ENCODE results near the gene SLIT3. TPM values are rescaled to one million over a fixed set of nuclear protein-coding genes. Genes with fewer than 3 reads are reported as not detected.

Gene SLIT3
- total and polyA plus RNA-seq, 8 donors, result 1.2 to 24.5 (median 8.6) TPM

DNA sequence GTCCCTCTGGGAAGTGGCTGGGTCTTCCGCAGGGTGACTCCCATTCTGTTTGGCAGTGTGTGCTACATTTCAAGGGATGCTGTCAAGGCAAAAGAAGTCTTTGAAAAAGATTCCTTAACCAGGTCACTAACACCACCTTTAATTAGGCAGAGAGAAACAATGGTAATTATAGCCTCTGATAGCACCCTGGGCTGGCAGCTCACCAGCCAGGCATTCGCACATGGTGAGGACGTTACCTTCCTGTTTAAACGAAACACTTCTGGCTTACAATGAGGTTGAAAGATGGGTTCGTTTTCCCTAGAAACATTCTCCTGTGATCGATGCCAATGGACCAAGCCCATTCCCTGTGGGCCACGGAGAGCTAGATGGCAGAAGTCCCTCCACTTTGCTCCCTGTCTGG, 491.7 kb downstream of the SLIT3 start:
- Histone ChIP-seq H3K27me3 (no peaks in the 10 kb centered on the region), H3K36me3 (peaks cover 0 to 6% (median 0%) of the 10 kb centered on the region in 4 donors), H3K4me1 (no peaks in the 10 kb centered on the region), H3K27ac (no peak overlapping the region), H3K9me3 (no peaks in the 10 kb centered on the region), H3K4me3 (no peak overlapping the region)
- no peak for TF ChIP-seq POLR2AphosphoS5 (IDR thresholded peaks at IDR 0.05)
- TF ChIP-seq EP300 (IDR thresholded peaks at IDR 0.05), result no peak
- no peak for TF ChIP-seq POLR2A (IDR thresholded peaks at IDR 0.05)
- TF ChIP-seq, protein P1, sequence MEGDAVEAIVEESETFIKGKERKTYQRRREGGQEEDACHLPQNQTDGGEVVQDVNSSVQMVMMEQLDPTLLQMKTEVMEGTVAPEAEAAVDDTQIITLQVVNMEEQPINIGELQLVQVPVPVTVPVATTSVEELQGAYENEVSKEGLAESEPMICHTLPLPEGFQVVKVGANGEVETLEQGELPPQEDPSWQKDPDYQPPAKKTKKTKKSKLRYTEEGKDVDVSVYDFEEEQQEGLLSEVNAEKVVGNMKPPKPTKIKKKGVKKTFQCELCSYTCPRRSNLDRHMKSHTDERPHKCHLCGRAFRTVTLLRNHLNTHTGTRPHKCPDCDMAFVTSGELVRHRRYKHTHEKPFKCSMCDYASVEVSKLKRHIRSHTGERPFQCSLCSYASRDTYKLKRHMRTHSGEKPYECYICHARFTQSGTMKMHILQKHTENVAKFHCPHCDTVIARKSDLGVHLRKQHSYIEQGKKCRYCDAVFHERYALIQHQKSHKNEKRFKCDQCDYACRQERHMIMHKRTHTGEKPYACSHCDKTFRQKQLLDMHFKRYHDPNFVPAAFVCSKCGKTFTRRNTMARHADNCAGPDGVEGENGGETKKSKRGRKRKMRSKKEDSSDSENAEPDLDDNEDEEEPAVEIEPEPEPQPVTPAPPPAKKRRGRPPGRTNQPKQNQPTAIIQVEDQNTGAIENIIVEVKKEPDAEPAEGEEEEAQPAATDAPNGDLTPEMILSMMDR (IDR thresholded peaks at IDR 0.05), result no peak
- intact Hi-C loops (cut with DNase I; ENCODE audit: low total_unique reads), result no loop called here
- DNase-seq, result no peak
- WGBS, 5 donors, result 71 to 77% (median 74%) methylated on average over 7 of the region's 7 CpGs

DNA sequence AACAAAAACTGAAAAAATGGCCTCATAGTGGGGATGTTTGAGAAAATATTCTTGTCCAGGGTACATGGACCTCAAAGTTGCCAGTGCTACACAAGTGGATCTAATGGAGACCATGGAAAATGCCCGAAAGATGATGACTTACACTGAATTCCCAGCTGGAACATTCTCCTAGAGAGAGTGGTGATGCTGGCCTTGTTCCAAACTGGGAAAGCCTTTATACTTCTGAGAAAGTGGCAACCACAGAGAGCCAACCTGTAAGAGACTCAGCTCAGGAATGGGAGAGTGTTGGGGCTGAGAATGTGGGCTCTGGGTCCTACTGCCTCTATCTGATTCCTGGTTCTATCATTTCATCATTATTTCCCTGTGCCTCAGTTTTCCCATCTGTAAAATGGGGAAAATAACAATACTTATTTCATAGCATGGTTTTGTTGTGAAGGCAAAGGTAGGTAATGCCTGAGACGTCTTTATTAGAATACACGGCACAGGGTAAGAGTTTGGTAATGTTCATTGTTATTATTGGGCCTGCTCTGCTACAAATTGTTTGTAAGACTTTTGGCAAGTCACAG, 492.8 kb downstream of the SLIT3 start:
- TF ChIP-seq POLR2AphosphoS5 (IDR thresholded peaks at IDR 0.05) (no peak), EP300 (IDR thresholded peaks at IDR 0.05) (no peak), POLR2A (IDR thresholded peaks at IDR 0.05) (no peak)
- TF ChIP-seq, protein P1 (IDR thresholded peaks at IDR 0.05), result no peak
- H3K4me1 ChIP-seq, result no peaks in the 10 kb centered on the region

DNA sequence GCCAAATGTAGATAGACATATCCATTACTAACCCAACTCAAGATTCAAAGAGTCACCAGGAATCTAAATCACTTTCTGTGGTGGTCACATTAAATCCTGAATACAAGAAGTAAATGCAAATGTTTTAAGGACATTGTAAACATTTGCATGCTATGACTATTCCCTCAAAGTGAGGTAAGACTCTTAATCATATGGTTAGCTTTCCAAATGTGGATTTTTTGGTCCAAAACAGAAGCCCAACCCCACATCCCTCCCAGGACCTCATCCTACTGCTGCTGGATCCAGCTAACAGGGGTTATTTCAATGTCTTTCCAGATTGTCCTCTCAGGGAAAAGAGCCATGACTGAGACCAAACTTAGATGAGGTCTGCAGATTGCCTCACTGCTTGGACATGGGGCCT, 493.7 kb downstream of the SLIT3 start:
- intact Hi-C loops (cut with DNase I; ENCODE audit: low total_unique reads), result no loop called here
- Histone ChIP-seq H3K27me3 (no peaks in the 10 kb centered on the region), H3K9me3 (no peaks in the 10 kb centered on the region)

More for the DNA sequence above, 492.8 kb downstream of the SLIT3 start:
- no peak for DNase-seq
- H3K9me3 ChIP-seq, result no peaks in the 10 kb centered on the region
- no peak overlapping the region for H3K27ac ChIP-seq
- H3K36me3 ChIP-seq, result peaks cover 0 to 6% (median 3%) of the 10 kb centered on the region in 4 donors
- H3K27me3 ChIP-seq, result no peaks in the 10 kb centered on the region
- intact Hi-C loops (cut with DNase I; ENCODE audit: low total_unique reads), result no loop called here
- no peak overlapping the region for H3K4me3 ChIP-seq
- 69 to 92% (median 88%) methylated on average over 3 of the region's 3 CpGs for WGBS, 5 donors

DNA sequence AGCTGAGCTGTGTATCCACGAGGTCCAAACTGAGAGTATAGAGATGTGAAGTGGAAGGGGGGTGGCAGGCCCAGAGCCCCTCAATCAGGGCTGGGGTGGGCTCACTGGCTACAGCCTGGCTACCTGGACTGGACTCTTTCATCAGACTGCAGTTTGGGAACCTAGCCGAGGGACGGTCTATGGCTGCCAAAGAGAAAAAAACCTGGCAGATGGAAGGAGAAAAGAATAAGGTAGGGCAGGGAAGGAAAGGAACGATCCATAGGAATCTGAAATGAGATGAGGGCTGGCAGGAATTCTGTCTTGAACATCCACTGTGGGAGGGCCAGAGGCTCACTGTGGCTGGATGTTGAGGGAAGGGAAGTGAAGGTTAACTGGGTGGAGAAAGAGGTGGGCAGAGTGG, 497.4 kb downstream of the SLIT3 start:
- H3K27me3 ChIP-seq, result no peaks in the 10 kb centered on the region
- intact Hi-C loops (cut with DNase I; ENCODE audit: low total_unique reads), result no loop called here
- WGBS, 5 donors, result 73 to 77% (median 75%) methylated on average over 4 of the region's 4 CpGs
- H3K27ac ChIP-seq, result no peak overlapping the region
- H3K9me3 ChIP-seq, result no peaks in the 10 kb centered on the region
- H3K4me3 ChIP-seq, result no peak overlapping the region
- no peaks in the 10 kb centered on the region for H3K4me1 ChIP-seq
- peaks cover 0 to 6% (median 3%) of the 10 kb centered on the region in 4 donors for H3K36me3 ChIP-seq
- TF ChIP-seq POLR2A (IDR thresholded peaks at IDR 0.05) (no peak), POLR2AphosphoS5 (IDR thresholded peaks at IDR 0.05) (no peak), EP300 (IDR thresholded peaks at IDR 0.05) (no peak)
- TF ChIP-seq, protein P1 (IDR thresholded peaks at IDR 0.05), result no peak
- DNase-seq, result no peak

More for the DNA sequence above, 493.7 kb downstream of the SLIT3 start:
- H3K4me1 ChIP-seq, result no peaks in the 10 kb centered on the region
- TF ChIP-seq EP300 (IDR thresholded peaks at IDR 0.05) (no peak), POLR2AphosphoS5 (IDR thresholded peaks at IDR 0.05) (no peak), POLR2A (IDR thresholded peaks at IDR 0.05) (no peak)
- TF ChIP-seq, protein P1 (IDR thresholded peaks at IDR 0.05), result no peak
- no peak overlapping the region for H3K4me3 ChIP-seq
- peaks cover 0 to 6% (median 3%) of the 10 kb centered on the region in 4 donors for H3K36me3 ChIP-seq
- no peak for DNase-seq
- H3K27ac ChIP-seq, result no peak overlapping the region

Measured in stomach (tissue), 9 donors.